Stimulated activated CD4-positive, alpha-beta T cell treated with anti-CD3 and anti-CD28 coated beads, Interleukin-12 subunit alpha, Interleukin-12 subunit beta, amount 100 ng/mL, for 4 hours (primary cell): ENCODE measurements around the gene H19.

Experiments used
- DNase-seq: peaks from one replicate; pipeline ENCODE4 v3.0.0-alpha.2; 2020

H19 gene

GRCh38 chr11:1946812-1947484 is 50.7 kb downstream of the H19 start, which contains the start of gene MRPL23:
Gene MRPL23 (plus strand): TSS chr11:1947332. CDS start chr11:1947363, 31 bp downstream.
- peak; percentile 45 for DNase-seq
